ENCODE data around the gene LORICRIN.

LORICRIN gene

GRCh38 chr1:153310526-153310925 is 51.0 kb downstream of the LORICRIN start:
- TF ChIP-seq CTCF (IDR thresholded peaks at IDR 0.05; ENCODE audit: insufficient read depth, low read length, poor library complexity, severe bottlenecking) = no peak
- peaks cover 1% of the 10 kb centered on the region; the same call in 1 of the 2 replicates for H3K27me3 ChIP-seq (replicated peaks; ENCODE audit: control insufficient read depth, insufficient read depth, low read length)
- no peaks in the 10 kb centered on the region for H3K36me3 ChIP-seq (ENCODE audit: control insufficient read depth, insufficient read depth, low read length)
- H3K4me3 ChIP-seq (replicated peaks; ENCODE audit: low read depth, low read length) = no peak overlapping the region
- no peak for DNase-seq (ENCODE audit: extremely low read depth, insufficient read length)

All from GM06990 (cell line).